HUES64 (cell line): Measurements from ENCODE around the gene VOPP1.

ENCODE experiments used
- H3K27ac ChIP-seq: 2 replicates; pipeline ENCODE4 v1.7.0; 2013; ENCODE audit warnings: low read depth, low read length, inconsistent platforms
- H3K27me3 ChIP-seq: 2 replicates; pipeline ENCODE4 v1.6.1; 2013; ENCODE audit warnings: mild to moderate bottlenecking, low read length; ENCODE audit not compliant: insufficient read depth
- H3K36me3 ChIP-seq: 2 replicates; pipeline ENCODE4 v1.6.1; 2013; ENCODE audit warnings: mild to moderate bottlenecking, low read length; ENCODE audit not compliant: insufficient read depth
- H3K4me1 ChIP-seq: 2 replicates; pipeline ENCODE4 v1.6.1; 2013; ENCODE audit warnings: mild to moderate bottlenecking, low read length, moderate library complexity; ENCODE audit not compliant: insufficient read depth
- H3K4me3 ChIP-seq: 2 replicates; pipeline ENCODE4 v1.5.1; 2013; ENCODE audit warnings: mild to moderate bottlenecking, low read length, moderate library complexity
- H3K9ac ChIP-seq: 2 replicates; pipeline ENCODE4 v1.6.1; 2013; ENCODE audit warnings: mild to moderate bottlenecking, low read depth, low read length
- H3K9me3 ChIP-seq: 2 replicates; pipeline ENCODE4 v1.6.1; 2013; ENCODE audit warnings: low read depth, low read length; ENCODE audit not compliant: insufficient read depth
- WGBS: fragments of 150-250, 120-280 bp; methylation state at CpG from one replicate; pipeline ENCODE4 v1.1.7; 2013; ENCODE audit warnings: missing lambda C conversion rate; 5-methylcytosine and 5-hydroxymethylcytosine counted together

The VOPP1 gene

GRCh38 chr7:55538538-55538937 is 33.8 kb downstream of the VOPP1 start:
- H3K9me3 ChIP-seq: no peaks in the 10 kb centered on the region

GRCh38 chr7:55537458-55537990 is 34.8 kb downstream of the VOPP1 start:
- Histone ChIP-seq H3K9me3 (no peaks in the 10 kb centered on the region), H3K4me3 (no peak overlapping the region), H3K9ac (no peak overlapping the region), H3K36me3 (no peaks in the 10 kb centered on the region), H3K4me1 (peaks cover 54% of the 10 kb centered on the region), H3K27me3 (no peaks in the 10 kb centered on the region), H3K27ac (no peak overlapping the region)
- 93% methylated on average over 16 of the region's 16 CpGs for WGBS

More at GRCh38 chr7:55538538-55538937, 33.8 kb downstream of the VOPP1 start:
- Histone ChIP-seq H3K27ac (no peak overlapping the region), H3K4me1 (peaks cover 52% of the 10 kb centered on the region), H3K36me3 (no peaks in the 10 kb centered on the region), H3K9ac (no peak overlapping the region), H3K4me3 (no peak overlapping the region), H3K27me3 (no peaks in the 10 kb centered on the region)
- WGBS: 83% methylated on average over 2 of the region's 3 CpGs

- WGBS: 88% methylated on average over 23 of the region's 23 CpGs
- no peak overlapping the region for H3K27ac ChIP-seq
- H3K4me3 ChIP-seq: no peak overlapping the region
- no peaks in the 10 kb centered on the region for H3K36me3 ChIP-seq
- H3K27me3 ChIP-seq: no peaks in the 10 kb centered on the region
- no peaks in the 10 kb centered on the region for H3K9me3 ChIP-seq
- no peak overlapping the region for H3K9ac ChIP-seq
- peaks cover 56% of the 10 kb centered on the region for H3K4me1 ChIP-seq
Observed at GRCh38 chr7:55536619-55537457, 35.5 kb downstream of the VOPP1 start.

GRCh38 chr7:55535617-55536016 is 36.7 kb downstream of the VOPP1 start:
- H3K36me3 ChIP-seq: no peaks in the 10 kb centered on the region
- H3K27me3 ChIP-seq: no peaks in the 10 kb centered on the region
- no peaks in the 10 kb centered on the region for H3K9me3 ChIP-seq
- H3K4me1 ChIP-seq: peaks cover 53% of the 10 kb centered on the region
- H3K4me3 ChIP-seq: no peak overlapping the region
- H3K27ac ChIP-seq: no peak overlapping the region
- H3K9ac ChIP-seq: no peak overlapping the region
- 95% methylated on average over 5 of the region's 5 CpGs for WGBS

- H3K27ac ChIP-seq: no peak overlapping the region
- no peaks in the 10 kb centered on the region for H3K36me3 ChIP-seq
- H3K4me3 ChIP-seq: no peak overlapping the region
- H3K9me3 ChIP-seq: no peaks in the 10 kb centered on the region
- 77% methylated on average over 6 of the region's 6 CpGs for WGBS
- peaks cover 52% of the 10 kb centered on the region for H3K4me1 ChIP-seq
- H3K27me3 ChIP-seq: no peaks in the 10 kb centered on the region
- H3K9ac ChIP-seq: no peak overlapping the region
Observed at GRCh38 chr7:55534916-55535590, 37.2 kb downstream of the VOPP1 start.

GRCh38 chr7:55534262-55534915 is 37.9 kb downstream of the VOPP1 start:
- H3K36me3 ChIP-seq: no peaks in the 10 kb centered on the region
- H3K27me3 ChIP-seq: no peaks in the 10 kb centered on the region
- no peak overlapping the region for H3K9ac ChIP-seq
- 84% methylated on average over 8 of the region's 8 CpGs for WGBS
- H3K27ac ChIP-seq: no peak overlapping the region
- H3K4me3 ChIP-seq: no peak overlapping the region
- H3K4me1 ChIP-seq: peaks cover 47% of the 10 kb centered on the region
- H3K9me3 ChIP-seq: no peaks in the 10 kb centered on the region

GRCh38 chr7:55533729-55534080 is 38.6 kb downstream of the VOPP1 start:
- Histone ChIP-seq H3K9ac (no peak overlapping the region), H3K36me3 (no peaks in the 10 kb centered on the region), H3K4me1 (peaks cover 45% of the 10 kb centered on the region), H3K27ac (no peak overlapping the region), H3K9me3 (no peaks in the 10 kb centered on the region), H3K4me3 (no peak overlapping the region), H3K27me3 (no peaks in the 10 kb centered on the region)
- no CpG with 5 or more reads among the region's 2 CpGs for WGBS

GRCh38 chr7:55533050-55533728 is 39.1 kb downstream of the VOPP1 start:
- H3K27me3 ChIP-seq: no peaks in the 10 kb centered on the region
- H3K4me1 ChIP-seq: peaks cover 41% of the 10 kb centered on the region
- no peak overlapping the region for H3K4me3 ChIP-seq
- 90% methylated on average over 4 of the region's 4 CpGs for WGBS
- no peaks in the 10 kb centered on the region for H3K36me3 ChIP-seq
- no peak overlapping the region for H3K9ac ChIP-seq
- no peak overlapping the region for H3K27ac ChIP-seq
- H3K9me3 ChIP-seq: no peaks in the 10 kb centered on the region

GRCh38 chr7:55532150-55532917 is 40.0 kb downstream of the VOPP1 start:
- Histone ChIP-seq H3K9me3 (no peaks in the 10 kb centered on the region), H3K4me1 (peaks cover 40% of the 10 kb centered on the region), H3K27me3 (no peaks in the 10 kb centered on the region), H3K4me3 (no peak overlapping the region), H3K36me3 (no peaks in the 10 kb centered on the region), H3K9ac (no peak overlapping the region), H3K27ac (no peak overlapping the region)
- WGBS: 91% methylated on average over 7 of the region's 8 CpGs

GRCh38 chr7:55531536-55531935 is 40.8 kb downstream of the VOPP1 start:
- Histone ChIP-seq H3K27me3 (no peaks in the 10 kb centered on the region), H3K4me1 (peaks cover 40% of the 10 kb centered on the region), H3K27ac (no peak overlapping the region), H3K36me3 (no peaks in the 10 kb centered on the region), H3K4me3 (no peak overlapping the region), H3K9ac (no peak overlapping the region), H3K9me3 (no peaks in the 10 kb centered on the region)
- WGBS: 99% methylated on average over 5 of the region's 5 CpGs
